Rectal smooth muscle tissue (tissue), 1 donor: Measurements from ENCODE around the gene NUP98.

Experiments used
- H3K27ac ChIP-seq: one replicate; pipeline ENCODE4 v1.7.0; 2013; ENCODE audit warnings: low read depth, low read length, inconsistent platforms
- H3K27me3 ChIP-seq: one replicate; pipeline ENCODE4 v1.7.0; 2013; ENCODE audit warnings: low read length; ENCODE audit not compliant: control insufficient read depth, insufficient read depth
- H3K36me3 ChIP-seq: one replicate; pipeline ENCODE4 v1.7.0; 2013; ENCODE audit warnings: low read length; ENCODE audit not compliant: control insufficient read depth, insufficient read depth
- H3K4me1 ChIP-seq: one replicate; pipeline ENCODE4 v1.7.0; 2013; ENCODE audit warnings: low read length; ENCODE audit not compliant: control insufficient read depth, insufficient read depth
- H3K4me3 ChIP-seq: one replicate; pipeline ENCODE4 v1.7.0; 2013; ENCODE audit warnings: low read length
- H3K9ac ChIP-seq: one replicate; pipeline ENCODE4 v1.7.0; 2013; ENCODE audit warnings: low read length

The NUP98 gene

DNA sequence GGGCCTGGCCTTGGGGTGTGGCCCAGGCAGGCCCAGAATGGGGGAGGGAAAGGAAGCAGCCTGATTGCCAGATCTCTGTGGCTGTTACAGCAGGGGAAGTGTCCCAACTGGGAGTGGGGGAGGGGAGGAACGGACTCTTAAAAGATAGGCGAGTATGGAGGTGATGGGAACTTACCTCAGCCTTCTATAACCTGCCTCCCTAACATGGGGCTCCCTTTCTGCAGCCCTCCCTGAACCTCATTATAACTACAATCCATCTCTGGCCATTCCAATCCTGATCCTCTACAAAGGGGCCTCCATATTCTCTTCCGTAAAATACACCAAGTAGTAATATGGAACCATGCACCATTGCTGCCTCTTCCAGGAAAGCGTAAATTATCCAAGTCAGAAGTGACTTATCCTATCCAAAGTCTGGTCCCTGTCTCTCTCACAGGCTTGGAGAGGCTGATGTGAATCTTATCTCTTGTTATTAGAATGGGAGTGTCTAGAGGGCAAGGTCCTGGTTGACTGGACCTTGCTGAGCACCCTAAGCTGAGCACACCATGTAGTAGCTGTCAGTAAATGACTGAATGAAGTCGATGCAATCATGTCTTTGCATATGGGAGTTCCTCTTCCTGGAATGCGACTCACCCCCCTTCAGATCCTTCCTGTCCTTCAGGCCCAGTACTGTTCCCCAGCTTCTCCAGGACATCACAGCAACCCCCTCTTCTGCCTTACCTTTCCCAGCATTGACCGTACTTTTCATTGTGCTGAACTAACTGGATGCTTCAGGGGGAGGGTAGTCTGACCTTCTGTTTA, 37.5 kb upstream of the NUP98 start:
- H3K27me3 ChIP-seq = no peaks in the 10 kb centered on the region
- H3K36me3 ChIP-seq = peaks cover 5% of the 10 kb centered on the region
- no peak overlapping the region for H3K9ac ChIP-seq
- H3K4me1 ChIP-seq = peaks cover 4% of the 10 kb centered on the region
- peak overlapping the region; percentile 9 for H3K4me3 ChIP-seq
- no peak overlapping the region for H3K27ac ChIP-seq

DNA sequence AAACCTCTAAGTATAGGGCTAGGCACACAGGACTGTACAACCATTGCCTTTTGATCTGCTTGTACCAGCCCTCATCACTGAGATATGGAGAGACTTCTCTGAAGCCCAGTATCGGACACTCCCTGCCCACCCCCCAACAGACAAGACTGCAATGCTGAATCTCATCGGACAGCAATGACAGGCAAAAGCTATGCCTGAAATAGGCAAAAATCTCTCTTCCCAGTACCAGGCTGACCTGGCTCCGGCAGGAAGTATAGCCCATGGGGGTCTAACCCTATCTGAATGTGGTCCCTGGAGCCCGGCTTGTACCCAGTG, 37.0 kb upstream of the NUP98 start:
- no peak overlapping the region for H3K9ac ChIP-seq
- no peak overlapping the region for H3K27ac ChIP-seq
- H3K4me1 ChIP-seq = no peaks in the 10 kb centered on the region
- H3K27me3 ChIP-seq = no peaks in the 10 kb centered on the region
- no peak overlapping the region for H3K4me3 ChIP-seq
- peaks cover 5% of the 10 kb centered on the region for H3K36me3 ChIP-seq

DNA sequence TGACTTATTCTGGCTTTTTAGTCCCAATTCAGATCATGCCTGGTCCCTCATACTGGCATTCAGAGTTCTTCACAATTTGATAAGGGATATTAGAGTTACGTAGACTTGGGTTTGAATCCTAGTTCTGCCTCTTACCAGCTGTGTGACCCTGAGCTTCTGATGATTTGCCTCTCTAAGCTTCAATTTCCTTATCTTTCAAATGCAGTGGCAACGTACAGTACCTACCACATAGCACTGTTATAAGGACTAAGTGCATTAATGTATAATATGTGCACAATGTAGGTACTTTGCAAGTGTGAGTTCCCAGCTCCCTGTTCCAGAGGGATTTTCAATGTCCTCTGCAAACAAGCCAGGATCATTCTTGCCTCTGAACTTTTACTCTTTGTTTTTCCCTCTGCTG, 36.1 kb upstream of the NUP98 start:
- no peak overlapping the region for H3K4me3 ChIP-seq
- H3K27me3 ChIP-seq = no peaks in the 10 kb centered on the region
- H3K9ac ChIP-seq = no peak overlapping the region
- no peaks in the 10 kb centered on the region for H3K4me1 ChIP-seq
- H3K27ac ChIP-seq = no peak overlapping the region
- peaks cover 5% of the 10 kb centered on the region for H3K36me3 ChIP-seq

GRCh38 chr11:3832816-3833215, 35.5 kb upstream of the NUP98 start:
- Histone ChIP-seq H3K4me3 (no peak overlapping the region), H3K27ac (no peak overlapping the region), H3K36me3 (peaks cover 10% of the 10 kb centered on the region), H3K4me1 (no peaks in the 10 kb centered on the region), H3K27me3 (no peaks in the 10 kb centered on the region), H3K9ac (no peak overlapping the region)

GRCh38 chr11:3831378-3832239, 34.3 kb upstream of the NUP98 start:
- no peaks in the 10 kb centered on the region for H3K27me3 ChIP-seq
- H3K27ac ChIP-seq = no peak overlapping the region
- H3K4me1 ChIP-seq = no peaks in the 10 kb centered on the region
- H3K36me3 ChIP-seq = peaks cover 21% of the 10 kb centered on the region
- no peak overlapping the region for H3K4me3 ChIP-seq
- no peak overlapping the region for H3K9ac ChIP-seq

DNA sequence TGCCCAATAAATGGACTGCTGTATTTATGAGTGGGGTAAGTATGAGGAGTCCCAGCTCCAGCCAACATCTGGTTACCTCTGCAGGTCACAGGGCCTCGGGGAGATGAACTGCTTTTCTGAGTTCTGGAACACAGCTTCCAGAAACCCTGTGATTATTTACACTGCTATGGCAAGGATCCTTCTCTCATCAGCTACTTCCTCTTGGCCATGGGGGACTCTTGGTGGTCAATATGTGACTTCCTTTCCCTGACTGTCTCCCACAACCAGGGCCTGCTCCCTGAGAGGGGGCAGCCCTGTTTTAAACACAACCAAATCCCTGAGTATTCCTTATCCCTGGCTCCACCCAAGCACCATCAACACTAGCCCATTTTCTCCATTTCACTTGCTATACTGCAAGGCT, 33.4 kb upstream of the NUP98 start:
- Histone ChIP-seq H3K4me1 (no peaks in the 10 kb centered on the region), H3K9ac (no peak overlapping the region), H3K4me3 (no peak overlapping the region), H3K27me3 (no peaks in the 10 kb centered on the region), H3K27ac (no peak overlapping the region), H3K36me3 (peaks cover 24% of the 10 kb centered on the region)

GRCh38 chr11:3830088-3830487, 32.7 kb upstream of the NUP98 start:
- Histone ChIP-seq H3K4me3 (no peak overlapping the region), H3K4me1 (no peaks in the 10 kb centered on the region), H3K9ac (no peak overlapping the region), H3K27ac (no peak overlapping the region), H3K27me3 (no peaks in the 10 kb centered on the region), H3K36me3 (peaks cover 23% of the 10 kb centered on the region)

GRCh38 chr11:3827434-3828186, 30.3 kb upstream of the NUP98 start:
- Histone ChIP-seq H3K4me3 (no peak overlapping the region), H3K4me1 (no peaks in the 10 kb centered on the region), H3K27ac (no peak overlapping the region), H3K9ac (no peak overlapping the region), H3K36me3 (peaks cover 23% of the 10 kb centered on the region), H3K27me3 (no peaks in the 10 kb centered on the region)

GRCh38 chr11:3826721-3827120, 29.4 kb upstream of the NUP98 start:
- Histone ChIP-seq H3K27me3 (no peaks in the 10 kb centered on the region), H3K4me3 (no peak overlapping the region), H3K36me3 (peaks cover 23% of the 10 kb centered on the region), H3K9ac (no peak overlapping the region), H3K27ac (no peak overlapping the region), H3K4me1 (no peaks in the 10 kb centered on the region)

DNA sequence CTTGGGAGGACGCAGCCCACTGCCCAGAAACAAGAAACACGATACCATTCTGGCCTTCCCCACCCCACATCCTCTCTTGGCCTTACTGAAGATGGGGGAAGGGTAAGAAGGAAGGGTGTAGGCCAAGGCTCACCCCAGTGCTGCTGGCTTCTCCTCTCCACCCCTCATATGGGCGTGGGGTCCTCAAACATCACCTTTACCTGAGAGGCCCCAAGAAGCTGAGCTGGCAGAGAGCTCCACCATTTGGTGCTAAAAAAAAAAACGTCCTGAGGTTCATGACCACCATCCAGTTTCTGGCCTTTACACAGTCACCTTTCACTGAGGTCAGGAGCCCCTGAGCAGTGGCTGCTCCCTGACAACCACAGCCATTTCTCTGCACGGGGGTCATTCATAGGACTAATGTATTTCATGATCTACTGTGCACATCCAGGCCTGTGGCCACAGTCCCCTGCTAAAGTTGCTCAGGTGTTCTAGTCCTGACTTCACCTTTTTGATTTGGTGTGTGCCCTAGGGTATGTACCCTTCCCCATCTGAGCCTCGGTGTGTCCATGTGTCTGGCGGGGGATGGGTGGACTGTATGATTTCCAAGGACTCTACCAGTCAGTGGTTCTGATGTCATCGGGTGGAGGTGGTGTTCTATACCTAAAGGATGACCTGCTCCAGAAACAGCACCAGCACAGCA, 28.3 kb upstream of the NUP98 start:
- Histone ChIP-seq H3K4me1 (no peaks in the 10 kb centered on the region), H3K4me3 (no peak overlapping the region), H3K27me3 (no peaks in the 10 kb centered on the region), H3K27ac (no peak overlapping the region), H3K36me3 (peaks cover 26% of the 10 kb centered on the region), H3K9ac (no peak overlapping the region)

DNA sequence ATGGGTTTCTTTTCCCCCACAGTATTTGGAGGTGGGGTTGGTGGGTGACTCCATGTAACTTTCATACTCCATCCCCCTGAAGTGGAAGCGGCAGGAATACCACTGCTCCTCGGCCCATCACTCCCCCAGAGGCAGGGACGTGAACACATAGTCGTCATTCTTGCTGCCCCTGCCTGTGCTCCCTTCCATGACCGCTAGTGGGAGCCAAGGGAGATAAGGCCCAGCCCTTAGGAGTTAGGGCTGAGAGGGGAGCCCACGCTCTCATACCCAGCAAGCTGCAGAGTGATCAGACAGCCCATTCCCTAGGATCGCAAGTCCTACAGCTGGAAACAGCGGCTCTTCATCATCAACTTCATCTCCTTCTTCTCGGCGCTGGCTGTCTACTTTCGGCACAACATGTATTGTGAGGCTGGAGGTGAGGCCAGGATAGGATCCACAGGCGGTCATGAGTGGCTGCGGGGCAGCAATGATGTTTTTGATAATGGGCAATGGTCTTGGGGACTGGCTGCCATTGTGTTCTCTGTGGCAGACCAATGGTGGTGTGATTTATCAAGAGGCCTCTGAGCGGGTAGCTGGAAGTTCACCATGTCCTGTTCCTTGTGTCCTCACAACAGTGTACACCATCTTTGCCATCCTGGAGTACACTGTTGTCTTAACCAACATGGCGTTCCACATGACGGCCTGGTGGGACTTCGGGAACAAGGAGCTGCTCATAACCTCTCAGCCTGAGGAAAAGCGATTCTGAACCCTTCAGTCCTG, 27.5 kb upstream of the NUP98 start:
- H3K36me3 ChIP-seq = peaks cover 26% of the 10 kb centered on the region
- no peak overlapping the region for H3K4me3 ChIP-seq
- no peaks in the 10 kb centered on the region for H3K27me3 ChIP-seq
- no peak overlapping the region for H3K27ac ChIP-seq
- H3K9ac ChIP-seq = no peak overlapping the region
- H3K4me1 ChIP-seq = no peaks in the 10 kb centered on the region
